GM23248 (cell line): ENCODE data around the gene ACTR2.

Experiments used
- EZH2 ChIP-seq: fragments of 200-600 bp; sonication (generic); IDR thresholded peaks from 2 replicates; pipeline ENCODE4 v1.6.1; 2018; ENCODE audit warnings: antibody characterized with exemption, mild to moderate bottlenecking; ENCODE audit not compliant: insufficient read depth, poor library complexity, severe bottlenecking
- EZH2phosphoT487 ChIP-seq: fragments of 200-600 bp; sonication (generic); IDR thresholded peaks from 2 replicates; pipeline ENCODE4 v1.6.1; 2018; ENCODE audit warnings: antibody characterized with exemption, moderate library complexity, mild to moderate bottlenecking, low read depth; ENCODE audit not compliant: insufficient read depth

- TF ChIP-seq EZH2 (no peak), EZH2phosphoT487 (no peak)
Measured at GRCh38 chr2:65268957-65269356, 41.3 kb downstream of the ACTR2 start.
